Measurements from ENCODE around the gene RASGRP4. TPM values are rescaled to one million over a fixed set of nuclear protein-coding genes. Genes with fewer than 3 reads are reported as not detected.
"Not testable (repeated sequence)": the region's sequence is repeated elsewhere in the genome, so short reads cannot be mapped to it uniquely, and the experiment has no call there.

RASGRP4 gene
- polyA plus RNA-seq, 1 donor: 0.67 TPM

- DNase-seq: no peak
Observed at GRCh38 chr19:38370299-38370698, 55.7 kb downstream of the RASGRP4 start.

GRCh38 chr19:38369584-38369983 lies 56.4 kb downstream of the RASGRP4 start:
- DNase-seq: no peak

GRCh38 chr19:38367041-38367440 lies 59.0 kb downstream of the RASGRP4 start:
- DNase-seq: no peak

GRCh38 chr19:38362946-38363688 lies 62.9 kb downstream of the RASGRP4 start:
- not testable (repeated sequence) for DNase-seq

GRCh38 chr19:38362076-38362945 lies 63.7 kb downstream of the RASGRP4 start:
- peak; percentile 60 for DNase-seq

GRCh38 chr19:38361633-38362075 lies 64.4 kb downstream of the RASGRP4 start:
- peak; percentile 83 for DNase-seq

- DNase-seq: no peak
Observed at GRCh38 chr19:38360839-38361631, 65.0 kb downstream of the RASGRP4 start.

- DNase-seq: no peak
Observed at GRCh38 chr19:38360351-38360750, 65.7 kb downstream of the RASGRP4 start.

- no peak for DNase-seq
Observed at GRCh38 chr19:38359242-38360021, 66.6 kb downstream of the RASGRP4 start.

Other genes starting within 250 kb of the RASGRP4 start
- gene DPF1, start 202.0 kb downstream of the RASGRP4 start, polyA plus RNA-seq (ENCODE audit: insufficient read length): 2.0 TPM
- 4.6 TPM for gene PPP1R14A, start 169.8 kb downstream of the RASGRP4 start, polyA plus RNA-seq (ENCODE audit: insufficient read length)
- 274 TPM for gene SPINT2, start 161.6 kb downstream of the RASGRP4 start, polyA plus RNA-seq (ENCODE audit: insufficient read length)
- 5.5 TPM for gene C19orf33, start 122.0 kb downstream of the RASGRP4 start, polyA plus RNA-seq (ENCODE audit: insufficient read length)
- gene YIF1B, start 110.3 kb downstream of the RASGRP4 start, polyA plus RNA-seq (ENCODE audit: insufficient read length): 26.1 TPM
- gene KCNK6, start 106.4 kb downstream of the RASGRP4 start, polyA plus RNA-seq (ENCODE audit: insufficient read length): 3.7 TPM
- 9.8 TPM for gene CATSPERG, start 90.4 kb downstream of the RASGRP4 start, polyA plus RNA-seq (ENCODE audit: insufficient read length)
- 140 TPM for gene PSMD8, start 51.6 kb downstream of the RASGRP4 start, polyA plus RNA-seq (ENCODE audit: insufficient read length)
- 0.48 TPM for gene GGN, start 38.2 kb downstream of the RASGRP4 start, polyA plus RNA-seq (ENCODE audit: insufficient read length)
- 1.4 TPM for gene SPRED3, start 37.5 kb downstream of the RASGRP4 start, polyA plus RNA-seq (ENCODE audit: insufficient read length)
- gene FAM98C, start 23.1 kb downstream of the RASGRP4 start, polyA plus RNA-seq (ENCODE audit: insufficient read length): 13.0 TPM
- 9.6 TPM for gene RYR1, start 7.5 kb upstream of the RASGRP4 start, polyA plus RNA-seq (ENCODE audit: insufficient read length)
- 3.9 TPM for gene MAP4K1, start 191.7 kb upstream of the RASGRP4 start, polyA plus RNA-seq (ENCODE audit: insufficient read length)
- gene EIF3K, start 193.0 kb upstream of the RASGRP4 start, polyA plus RNA-seq (ENCODE audit: insufficient read length): 318 TPM
- gene ACTN4, start 221.4 kb upstream of the RASGRP4 start, polyA plus RNA-seq (ENCODE audit: insufficient read length): 654 TPM